HG02981 (cell line): Measurements from ENCODE around the gene VPS39.

Experiments
- ATAC-seq: cut with Tn5 transposase; IDR thresholded peaks from one replicate; pipeline ENCODE4 v1.9.1; 2021; ENCODE audit warnings: mild to moderate bottlenecking, moderate library complexity; ENCODE audit not compliant: unreplicated experiment

Gene VPS39

GRCh38 chr15:42199126-42199525, 9.0 kb downstream of the VPS39 start:
- ATAC-seq = no peak

- no peak for ATAC-seq
Observed at GRCh38 chr15:42198516-42198915, 9.6 kb downstream of the VPS39 start.

DNA sequence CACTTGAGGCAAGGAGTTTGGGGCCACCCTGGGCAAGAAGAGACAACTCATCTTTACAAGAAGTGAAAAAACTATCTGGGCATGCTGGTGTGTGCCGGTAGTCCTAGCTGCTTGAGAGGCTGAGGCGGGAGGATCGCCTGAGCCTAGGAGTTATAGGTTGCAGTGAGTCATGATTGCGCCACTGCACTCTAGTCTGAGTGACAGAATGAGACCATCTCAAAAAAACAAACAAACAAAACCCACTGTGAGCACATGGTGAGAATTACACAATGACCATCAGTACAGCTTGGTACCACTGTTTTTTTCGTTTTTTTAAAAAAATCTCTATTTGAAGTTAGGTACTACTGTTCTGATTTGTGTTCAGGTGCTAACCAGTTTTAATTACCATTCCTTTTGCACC, 13.6 kb downstream of the VPS39 start:
- ATAC-seq = no peak

DNA sequence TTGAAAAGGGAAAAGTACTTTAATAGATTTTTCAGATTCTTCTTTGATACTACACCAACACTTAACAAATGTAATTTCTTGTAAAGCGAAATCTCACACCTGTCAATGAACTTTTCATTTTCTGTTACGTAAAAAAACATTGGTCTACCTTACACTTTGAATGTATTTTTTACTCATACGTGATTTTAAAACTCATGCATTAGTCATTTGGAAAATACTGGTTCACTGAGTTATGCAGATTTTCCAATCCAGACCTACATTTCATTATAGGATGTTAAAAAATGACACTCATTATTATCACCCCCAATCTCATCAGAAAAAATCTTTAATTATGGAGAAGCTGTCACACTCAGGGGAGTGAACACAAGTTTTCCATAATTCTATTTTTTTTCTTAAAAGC, 14.7 kb downstream of the VPS39 start:
- no peak for ATAC-seq

GRCh38 chr15:42191610-42192346, 16.3 kb downstream of the VPS39 start:
- no peak for ATAC-seq

GRCh38 chr15:42190370-42190769, 17.7 kb downstream of the VPS39 start:
- ATAC-seq = no peak

DNA sequence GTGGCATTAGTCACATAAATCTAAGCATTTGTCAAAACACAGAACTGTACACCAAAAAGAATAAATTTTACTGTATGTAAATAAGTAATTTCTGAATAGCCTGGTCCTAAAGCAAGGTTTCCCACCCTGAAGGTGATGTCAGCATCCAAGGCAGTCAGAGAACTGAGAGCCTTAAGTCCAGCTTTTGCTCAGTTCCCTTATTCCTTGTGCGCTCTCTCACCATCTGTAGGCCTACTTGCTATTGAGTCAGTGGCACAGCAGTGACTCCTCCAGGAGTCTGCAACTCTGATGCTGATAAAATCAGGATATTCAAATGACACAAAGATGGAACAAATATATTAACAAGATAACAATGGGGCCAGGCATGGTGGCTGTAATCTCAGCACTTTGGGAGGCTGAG, 22.3 kb downstream of the VPS39 start:
- no peak for ATAC-seq

GRCh38 chr15:42184736-42185135, 23.4 kb downstream of the VPS39 start:
- ATAC-seq = no peak

- no peak for ATAC-seq
Observed at GRCh38 chr15:42184296-42184695, 23.8 kb downstream of the VPS39 start.

GRCh38 chr15:42182961-42183360, 25.1 kb downstream of the VPS39 start:
- ATAC-seq = no peak

DNA sequence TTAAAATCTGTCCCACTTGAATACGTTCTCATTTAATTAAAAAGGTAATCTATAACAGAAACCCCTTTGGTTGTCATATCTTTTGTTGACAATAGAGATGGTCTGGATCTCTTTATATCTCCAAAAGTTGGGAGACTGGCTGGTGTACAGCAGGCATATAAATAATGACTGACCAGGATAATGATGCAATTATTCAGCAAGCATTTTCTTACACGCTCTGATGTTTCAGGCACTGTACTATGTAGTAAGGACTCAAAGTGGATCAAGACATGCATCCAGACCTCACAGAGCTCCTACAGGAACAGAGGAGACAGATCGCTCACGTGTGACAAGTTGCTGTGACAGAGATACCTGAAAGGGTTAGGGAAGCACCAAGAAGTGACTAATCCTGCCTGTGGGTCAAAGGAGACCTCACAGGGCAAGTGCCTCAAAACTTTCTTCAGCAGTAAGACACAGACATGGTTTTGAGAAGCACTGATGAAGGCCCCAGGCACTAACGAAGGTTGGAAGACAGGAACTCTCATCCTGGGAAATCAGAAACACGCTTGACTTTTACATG, 25.7 kb downstream of the VPS39 start:
- no peak for ATAC-seq

DNA sequence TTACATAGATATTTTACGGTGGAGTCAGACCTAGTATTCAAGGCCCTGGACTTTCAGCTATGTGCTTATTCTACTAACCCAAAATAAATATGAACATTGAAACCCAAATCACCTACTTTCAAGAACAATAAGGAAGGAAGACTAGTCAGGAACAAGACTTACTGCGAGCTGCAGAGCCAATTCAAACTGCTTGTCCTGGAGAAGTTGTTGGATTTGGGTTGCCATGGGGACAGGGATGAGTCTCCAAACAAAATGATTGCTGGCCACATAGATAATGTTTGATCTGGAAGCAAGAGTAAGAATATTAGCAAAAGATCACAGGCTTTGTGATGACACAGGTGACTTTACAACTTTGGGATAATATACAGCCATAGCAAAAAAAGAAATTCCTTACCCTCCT, 30.0 kb downstream of the VPS39 start:
- no peak for ATAC-seq

DNA sequence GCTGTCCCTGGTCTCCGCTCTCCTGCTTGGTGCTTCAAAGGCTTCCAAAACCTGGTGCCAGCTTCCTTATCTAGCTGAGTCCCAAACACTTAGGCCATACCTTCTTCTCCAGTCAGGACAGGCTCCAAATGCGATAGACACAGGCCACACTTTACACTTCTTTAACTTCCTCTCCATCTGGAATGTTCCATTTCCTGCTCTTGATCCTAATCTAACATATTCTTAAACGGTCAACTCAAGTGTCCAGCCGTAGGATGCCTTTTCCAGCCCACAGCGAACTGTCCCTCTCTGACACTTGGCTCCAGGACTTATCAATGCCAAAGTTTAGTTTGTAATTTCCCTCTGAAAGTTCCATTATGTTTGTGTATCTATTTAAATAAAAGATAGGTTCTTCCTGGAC, 32.4 kb downstream of the VPS39 start:
- no peak for ATAC-seq

GRCh38 chr15:42172475-42172874, 35.6 kb downstream of the VPS39 start:
- ATAC-seq = no peak

DNA sequence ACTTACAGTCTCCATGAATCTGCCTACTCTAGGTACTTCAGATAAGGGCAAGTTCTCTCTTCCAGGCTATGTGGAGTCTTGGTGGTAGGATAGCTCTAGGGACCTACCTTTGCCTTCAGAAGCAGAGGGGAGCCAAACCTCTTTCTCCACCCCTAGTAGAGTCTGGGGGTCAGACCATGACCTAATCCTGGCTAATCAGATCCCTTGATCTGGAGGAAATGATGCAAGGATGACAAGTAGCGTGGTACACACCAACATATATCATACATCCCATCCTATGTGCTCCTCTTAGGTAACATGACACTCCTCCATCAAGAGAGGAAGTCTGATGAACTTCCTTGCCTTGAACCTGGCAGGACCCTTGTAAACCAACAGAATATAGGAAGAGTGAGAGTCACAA, 36.3 kb downstream of the VPS39 start:
- no peak for ATAC-seq

DNA sequence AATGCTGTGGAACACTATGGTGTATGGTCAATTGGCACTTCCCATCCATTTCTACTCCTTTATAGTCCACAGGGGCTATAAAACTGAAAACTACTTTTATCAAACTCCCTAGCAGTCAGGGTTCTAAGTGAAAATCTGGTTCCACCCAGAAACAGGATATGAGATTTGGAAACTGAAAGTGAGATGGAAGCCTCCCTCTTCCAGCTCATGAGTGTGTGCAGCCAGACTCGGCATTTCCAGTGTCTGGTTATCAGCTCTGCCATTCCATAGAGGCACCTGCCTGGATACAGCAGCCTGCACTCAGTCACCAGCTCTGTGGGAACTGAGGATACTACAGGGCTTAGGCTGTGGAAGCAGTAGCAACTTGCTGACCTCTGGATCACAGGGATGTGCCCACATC, 37.0 kb downstream of the VPS39 start:
- no peak for ATAC-seq

- no peak for ATAC-seq
Observed at GRCh38 chr15:42166225-42166940, 41.7 kb downstream of the VPS39 start.

- no peak for ATAC-seq
Observed at GRCh38 chr15:42165106-42165505, 43.0 kb downstream of the VPS39 start.

DNA sequence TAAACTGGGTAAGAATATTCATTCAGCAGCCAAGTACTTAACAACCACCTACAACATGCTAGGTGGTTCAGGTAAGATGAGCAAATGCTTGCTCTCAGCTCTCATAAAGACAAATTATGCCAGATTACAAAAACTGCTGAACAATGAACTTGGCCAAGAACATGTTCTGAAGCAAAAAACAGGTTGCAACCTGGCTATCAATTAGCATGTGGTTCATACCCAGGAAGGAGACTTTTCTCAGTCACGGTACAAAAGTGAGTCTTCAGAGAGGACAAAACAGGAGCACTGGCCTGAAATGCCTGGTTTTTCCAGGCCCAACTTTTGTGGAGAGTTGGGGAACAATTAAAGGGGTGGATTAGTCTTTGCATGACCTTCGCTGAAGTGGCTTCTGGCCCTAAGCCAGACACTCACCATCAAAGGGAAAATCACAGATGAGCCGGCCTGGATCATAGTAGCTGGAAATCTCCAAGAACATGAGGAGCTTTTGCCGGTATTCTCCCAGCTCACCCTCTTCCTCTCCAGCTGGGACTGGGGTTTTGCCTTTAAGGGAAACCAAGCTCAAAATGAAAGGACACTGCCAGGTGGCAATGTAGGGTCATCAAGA, 44.1 kb downstream of the VPS39 start:
- ATAC-seq = no peak

- ATAC-seq = no peak
Observed at GRCh38 chr15:42163291-42163690, 44.8 kb downstream of the VPS39 start.

- no peak for ATAC-seq
Observed at GRCh38 chr15:42160136-42160535, 48.0 kb downstream of the VPS39 start.
